Ishikawa (cell line): ENCODE results near the gene B3GALT5.

ENCODE experiments used
- CEBPB ChIP-seq: IDR thresholded peaks from 2 replicates; pipeline ENCODE4 v1.6.1; 2012
- CREB1 ChIP-seq: IDR thresholded peaks from 2 replicates; pipeline ENCODE4 v1.6.1; 2012; ENCODE audit warnings: low read depth
- EGR1 ChIP-seq: IDR thresholded peaks from 2 replicates; pipeline ENCODE4 v1.6.1; 2012
- EP300 ChIP-seq: IDR thresholded peaks from 2 replicates; pipeline ENCODE4 v1.6.1; 2012; ENCODE audit warnings: borderline replicate concordance
- FOXM1 ChIP-seq: IDR thresholded peaks from 2 replicates; pipeline ENCODE4 v1.6.1; 2012; ENCODE audit warnings: low read depth, borderline replicate concordance
- MAX ChIP-seq: IDR thresholded peaks from 2 replicates; pipeline ENCODE4 v1.6.1; 2012
- NFIC ChIP-seq: IDR thresholded peaks from 2 replicates; pipeline ENCODE4 v1.6.1; 2012
- RAD21 ChIP-seq: IDR thresholded peaks from 2 replicates; pipeline ENCODE4 v1.6.1; 2012; ENCODE audit warnings: low read depth
- REST ChIP-seq: IDR thresholded peaks from 2 replicates; pipeline ENCODE4 v1.6.1; 2012; ENCODE audit warnings: low read depth, mild to moderate bottlenecking
- TAF1 ChIP-seq: IDR thresholded peaks from 2 replicates; pipeline ENCODE4 v1.6.1; 2012; ENCODE audit warnings: low read depth, mild to moderate bottlenecking
- TCF12 ChIP-seq: IDR thresholded peaks from 2 replicates; pipeline ENCODE4 v1.6.1; 2012; ENCODE audit warnings: low read depth
- TEAD4 ChIP-seq: IDR thresholded peaks from 2 replicates; pipeline ENCODE4 v1.6.1; 2012
- USF1 ChIP-seq: IDR thresholded peaks from 2 replicates; pipeline ENCODE4 v1.6.1; 2012
- YY1 ChIP-seq: IDR thresholded peaks from 2 replicates; pipeline ENCODE4 v1.6.1; 2012; ENCODE audit warnings: low read depth
- ZBTB7A ChIP-seq: IDR thresholded peaks from 2 replicates; pipeline ENCODE4 v1.6.1; 2012; ENCODE audit warnings: low read depth

Gene B3GALT5

GRCh38 chr21:39714331-39714730, 101.6 kb downstream of the B3GALT5 start:
- TF ChIP-seq ZBTB7A, result no peak
- TF ChIP-seq YY1, result no peak
- TF ChIP-seq TCF12, result no peak
- TF ChIP-seq EGR1, result no peak
- TF ChIP-seq TEAD4, result no peak
- TF ChIP-seq CEBPB, result no peak
- no peak for TF ChIP-seq CREB1
- TF ChIP-seq EP300, result no peak
- no peak for TF ChIP-seq NFIC

- TF ChIP-seq RAD21, result peak; percentile 54
- TF ChIP-seq REST, result no peak
These were observed 103.2 kb downstream of the B3GALT5 start for GRCh38 chr21:39715804-39716397.

- TF ChIP-seq TEAD4, result no peak
- no peak for TF ChIP-seq YY1
- TF ChIP-seq CREB1, result no peak
- no peak for TF ChIP-seq FOXM1
- no peak for TF ChIP-seq MAX
- no peak for TF ChIP-seq CEBPB
- no peak for TF ChIP-seq EGR1
- TF ChIP-seq ZBTB7A, result no peak
- no peak for TF ChIP-seq REST
- TF ChIP-seq TAF1, result no peak
- TF ChIP-seq USF1, result no peak
- no peak for TF ChIP-seq RAD21
- no peak for TF ChIP-seq EP300
- TF ChIP-seq TCF12, result no peak
- TF ChIP-seq NFIC, result no peak
These were observed 107.5 kb downstream of the B3GALT5 start for GRCh38 chr21:39720126-39720778.

GRCh38 chr21:39721885-39722284, 109.1 kb downstream of the B3GALT5 start:
- TF ChIP-seq MAX (no peak), FOXM1 (no peak), TCF12 (no peak), ZBTB7A (no peak), CREB1 (no peak), NFIC (no peak), TAF1 (no peak), REST (no peak), USF1 (no peak), RAD21 (no peak), EGR1 (no peak), TEAD4 (no peak), CEBPB (no peak), YY1 (no peak)
